Ishikawa (cell line): ENCODE measurements around the gene CFHR4.
"Not testable (repeated sequence)": the region's sequence is repeated elsewhere in the genome, so short reads cannot be mapped to it uniquely, and the experiment has no call there.

Source experiments
- CEBPB ChIP-seq: IDR thresholded peaks from 2 replicates; pipeline ENCODE4 v1.6.1; 2012
- CREB1 ChIP-seq: IDR thresholded peaks from 2 replicates; pipeline ENCODE4 v1.6.1; 2012; ENCODE audit warnings: low read depth
- EGR1 ChIP-seq: IDR thresholded peaks from 2 replicates; pipeline ENCODE4 v1.6.1; 2012
- EP300 ChIP-seq: IDR thresholded peaks from 2 replicates; pipeline ENCODE4 v1.6.1; 2012; ENCODE audit warnings: borderline replicate concordance
- FOXM1 ChIP-seq: IDR thresholded peaks from 2 replicates; pipeline ENCODE4 v1.6.1; 2012; ENCODE audit warnings: low read depth, borderline replicate concordance
- NFIC ChIP-seq: IDR thresholded peaks from 2 replicates; pipeline ENCODE4 v1.6.1; 2012
- RAD21 ChIP-seq: IDR thresholded peaks from 2 replicates; pipeline ENCODE4 v1.6.1; 2012; ENCODE audit warnings: low read depth
- TAF1 ChIP-seq: IDR thresholded peaks from 2 replicates; pipeline ENCODE4 v1.6.1; 2012; ENCODE audit warnings: low read depth, mild to moderate bottlenecking
- TCF12 ChIP-seq: IDR thresholded peaks from 2 replicates; pipeline ENCODE4 v1.6.1; 2012; ENCODE audit warnings: low read depth
- TEAD4 ChIP-seq: IDR thresholded peaks from 2 replicates; pipeline ENCODE4 v1.6.1; 2012
- YY1 ChIP-seq: IDR thresholded peaks from 2 replicates; pipeline ENCODE4 v1.6.1; 2012; ENCODE audit warnings: low read depth
- ZBTB7A ChIP-seq: IDR thresholded peaks from 2 replicates; pipeline ENCODE4 v1.6.1; 2012; ENCODE audit warnings: low read depth
- TF ChIP-seq, protein P1 (sequence below): IDR thresholded peaks from 2 replicates; pipeline ENCODE4 v1.6.1; 2012
- TF ChIP-seq, protein P2 (sequence below): IDR thresholded peaks from 2 replicates; pipeline ENCODE4 v1.6.1; 2012; ENCODE audit warnings: low read depth, mild to moderate bottlenecking
- TF ChIP-seq, protein P3 (sequence below): IDR thresholded peaks from 2 replicates; pipeline ENCODE4 v1.6.1; 2012

Gene CFHR4

DNA sequence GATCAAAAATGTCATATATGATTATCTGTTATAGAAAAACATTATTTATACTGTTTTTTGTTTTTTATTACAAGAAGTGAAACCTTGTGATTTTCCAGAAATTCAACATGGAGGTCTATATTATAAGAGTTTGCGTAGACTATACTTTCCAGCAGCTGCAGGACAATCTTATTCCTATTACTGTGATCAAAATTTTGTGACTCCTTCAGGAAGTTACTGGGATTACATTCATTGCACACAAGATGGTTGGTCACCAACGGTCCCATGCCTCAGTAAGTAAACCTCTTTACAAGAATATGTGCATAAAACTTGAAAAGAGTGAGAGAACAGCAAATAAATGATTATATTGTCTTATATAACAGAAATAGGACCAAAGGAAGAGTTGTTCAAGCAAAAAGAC lies 14.5 kb downstream of the CFHR4 start:
- TF ChIP-seq, protein P1, sequence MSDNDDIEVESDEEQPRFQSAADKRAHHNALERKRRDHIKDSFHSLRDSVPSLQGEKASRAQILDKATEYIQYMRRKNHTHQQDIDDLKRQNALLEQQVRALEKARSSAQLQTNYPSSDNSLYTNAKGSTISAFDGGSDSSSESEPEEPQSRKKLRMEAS = no peak
- TF ChIP-seq CEBPB = no peak
- TF ChIP-seq EGR1 = no peak
- no peak for TF ChIP-seq EP300
- TF ChIP-seq, protein P2, sequence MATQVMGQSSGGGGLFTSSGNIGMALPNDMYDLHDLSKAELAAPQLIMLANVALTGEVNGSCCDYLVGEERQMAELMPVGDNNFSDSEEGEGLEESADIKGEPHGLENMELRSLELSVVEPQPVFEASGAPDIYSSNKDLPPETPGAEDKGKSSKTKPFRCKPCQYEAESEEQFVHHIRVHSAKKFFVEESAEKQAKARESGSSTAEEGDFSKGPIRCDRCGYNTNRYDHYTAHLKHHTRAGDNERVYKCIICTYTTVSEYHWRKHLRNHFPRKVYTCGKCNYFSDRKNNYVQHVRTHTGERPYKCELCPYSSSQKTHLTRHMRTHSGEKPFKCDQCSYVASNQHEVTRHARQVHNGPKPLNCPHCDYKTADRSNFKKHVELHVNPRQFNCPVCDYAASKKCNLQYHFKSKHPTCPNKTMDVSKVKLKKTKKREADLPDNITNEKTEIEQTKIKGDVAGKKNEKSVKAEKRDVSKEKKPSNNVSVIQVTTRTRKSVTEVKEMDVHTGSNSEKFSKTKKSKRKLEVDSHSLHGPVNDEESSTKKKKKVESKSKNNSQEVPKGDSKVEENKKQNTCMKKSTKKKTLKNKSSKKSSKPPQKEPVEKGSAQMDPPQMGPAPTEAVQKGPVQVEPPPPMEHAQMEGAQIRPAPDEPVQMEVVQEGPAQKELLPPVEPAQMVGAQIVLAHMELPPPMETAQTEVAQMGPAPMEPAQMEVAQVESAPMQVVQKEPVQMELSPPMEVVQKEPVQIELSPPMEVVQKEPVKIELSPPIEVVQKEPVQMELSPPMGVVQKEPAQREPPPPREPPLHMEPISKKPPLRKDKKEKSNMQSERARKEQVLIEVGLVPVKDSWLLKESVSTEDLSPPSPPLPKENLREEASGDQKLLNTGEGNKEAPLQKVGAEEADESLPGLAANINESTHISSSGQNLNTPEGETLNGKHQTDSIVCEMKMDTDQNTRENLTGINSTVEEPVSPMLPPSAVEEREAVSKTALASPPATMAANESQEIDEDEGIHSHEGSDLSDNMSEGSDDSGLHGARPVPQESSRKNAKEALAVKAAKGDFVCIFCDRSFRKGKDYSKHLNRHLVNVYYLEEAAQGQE = no peak
- no peak for TF ChIP-seq CREB1
- no peak for TF ChIP-seq TCF12
- TF ChIP-seq TEAD4 = no peak
- TF ChIP-seq TAF1 = no peak
- no peak for TF ChIP-seq ZBTB7A
- TF ChIP-seq RAD21 = no peak
- TF ChIP-seq, protein P3, sequence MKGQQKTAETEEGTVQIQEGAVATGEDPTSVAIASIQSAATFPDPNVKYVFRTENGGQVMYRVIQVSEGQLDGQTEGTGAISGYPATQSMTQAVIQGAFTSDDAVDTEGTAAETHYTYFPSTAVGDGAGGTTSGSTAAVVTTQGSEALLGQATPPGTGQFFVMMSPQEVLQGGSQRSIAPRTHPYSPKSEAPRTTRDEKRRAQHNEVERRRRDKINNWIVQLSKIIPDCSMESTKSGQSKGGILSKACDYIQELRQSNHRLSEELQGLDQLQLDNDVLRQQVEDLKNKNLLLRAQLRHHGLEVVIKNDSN = no peak
- no peak for TF ChIP-seq FOXM1
- TF ChIP-seq NFIC = no peak
- no peak for TF ChIP-seq YY1

DNA sequence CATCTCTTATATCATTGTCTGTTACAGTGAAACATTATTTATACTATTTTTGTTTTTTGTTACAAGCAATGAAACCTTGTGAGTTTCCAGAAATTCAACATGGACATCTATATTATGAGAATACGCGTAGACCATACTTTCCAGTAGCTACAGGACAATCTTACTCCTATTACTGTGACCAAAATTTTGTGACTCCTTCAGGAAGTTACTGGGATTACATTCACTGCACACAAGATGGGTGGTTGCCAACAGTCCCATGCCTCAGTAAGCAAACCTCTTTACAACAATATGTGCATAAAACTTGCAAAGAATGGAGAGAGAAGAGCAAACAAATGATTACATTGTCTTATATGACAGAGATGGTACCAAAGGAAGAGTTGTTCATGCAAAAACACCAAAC lies 22.4 kb downstream of the CFHR4 start:
- TF ChIP-seq, protein P3 = no peak
- TF ChIP-seq NFIC = no peak
- TF ChIP-seq, protein P1 = no peak
- no peak for TF ChIP-seq TCF12
- TF ChIP-seq RAD21 = no peak
- TF ChIP-seq FOXM1 = no peak
- TF ChIP-seq EGR1 = no peak
- no peak for TF ChIP-seq TEAD4
- no peak for TF ChIP-seq EP300
- TF ChIP-seq CEBPB = no peak
- TF ChIP-seq ZBTB7A = no peak

DNA sequence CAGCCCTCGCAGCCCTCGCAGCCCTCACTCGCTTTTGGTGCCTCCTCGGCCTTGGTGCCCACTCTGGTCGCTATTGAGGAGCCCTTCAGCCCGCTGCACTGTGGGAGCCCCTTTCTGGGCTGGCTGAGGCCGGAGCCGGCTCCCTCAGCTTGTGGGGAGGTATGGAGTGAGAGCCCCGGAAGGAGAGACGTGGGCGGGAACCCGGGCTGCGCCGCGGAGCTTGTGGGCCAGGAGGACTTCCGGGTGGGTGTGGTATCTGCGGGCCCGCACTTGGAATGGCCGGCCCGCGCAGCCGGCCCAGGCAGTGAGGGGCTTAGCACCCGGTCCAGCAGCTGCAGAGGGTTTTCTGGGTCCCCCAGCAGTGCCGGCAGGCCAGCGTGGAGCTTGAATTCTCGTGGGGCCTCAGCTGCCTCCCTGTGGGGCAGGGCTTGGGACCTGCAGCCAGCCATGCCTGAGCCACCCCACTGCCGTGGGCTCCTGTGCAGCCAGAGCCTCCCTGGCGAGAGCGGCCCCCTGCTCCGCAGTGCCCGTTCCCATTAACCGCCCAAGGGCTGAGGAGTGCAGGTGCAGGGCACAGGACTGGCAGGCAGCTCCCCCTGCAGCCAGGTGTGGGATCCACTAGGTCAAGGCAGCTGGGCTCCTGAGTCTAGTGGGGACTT lies 45.8 kb downstream of the CFHR4 start:
- TF ChIP-seq TCF12 (no peak), TAF1 (no peak), CREB1 (no peak), TEAD4 (no peak), EP300 (no peak), FOXM1 (no peak), ZBTB7A (no peak), EGR1 (no peak), NFIC (no peak), CEBPB (no peak), YY1 (no peak)
- TF ChIP-seq, protein P3 = no peak
- TF ChIP-seq, protein P2 = no peak

DNA sequence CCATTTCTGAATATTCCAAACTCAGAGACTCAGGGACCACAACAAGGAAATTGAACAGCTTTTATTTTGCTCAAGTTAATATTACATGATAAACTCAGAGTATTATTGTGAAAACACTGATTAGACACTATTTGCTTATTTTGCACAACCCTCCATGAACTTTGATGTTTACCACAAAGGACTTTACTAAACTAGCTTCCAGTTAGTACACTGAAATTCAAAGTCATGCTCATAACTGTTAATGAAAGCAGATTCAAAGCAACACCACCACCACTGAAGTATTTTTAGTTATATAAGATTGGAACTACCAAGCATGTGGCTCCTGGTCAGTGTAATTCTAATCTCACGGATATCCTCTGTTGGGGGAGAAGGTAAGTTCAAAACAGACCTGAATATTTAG lies 55.7 kb downstream of the CFHR4 start, which contains the start of gene CFHR2:
CFHR2 (plus strand) TSS at position 171 of the 400 bp plus-strand sequence; CDS start at position 314, 143 bp downstream.
- TF ChIP-seq EP300, EGR1, NFIC: not testable (repeated sequence)

DNA sequence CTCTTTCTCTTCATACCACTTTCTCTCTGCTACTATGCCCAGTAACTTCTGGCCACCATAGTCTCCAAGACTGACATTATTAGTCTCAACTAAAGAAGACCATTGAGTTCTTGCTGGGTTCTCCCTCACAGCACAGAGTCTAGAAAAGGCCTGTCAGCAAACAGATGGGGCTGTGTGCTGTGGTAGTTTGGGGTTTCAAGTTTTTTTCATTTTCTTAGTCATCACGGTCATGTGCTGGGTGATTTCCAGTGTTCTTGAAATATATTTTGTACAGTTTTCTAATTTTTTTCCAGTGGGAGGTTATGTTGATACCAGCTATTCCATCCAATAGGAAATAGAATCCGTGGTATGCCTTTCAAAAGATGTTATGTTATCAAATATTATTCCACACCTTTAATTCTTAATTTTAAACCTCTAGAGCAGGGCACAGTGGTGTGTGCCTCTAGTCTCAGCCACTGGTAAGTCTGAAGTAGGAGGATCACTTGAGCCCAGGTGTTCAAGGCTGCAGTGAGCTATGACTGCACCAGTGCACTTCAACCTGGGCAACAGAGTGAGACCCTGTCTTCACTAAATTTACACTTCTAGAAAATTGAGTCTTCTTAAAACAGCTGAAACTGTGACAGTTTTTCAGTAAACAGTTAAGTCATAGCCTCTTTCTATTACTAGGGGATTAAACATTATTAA lies 64.0 kb downstream of the CFHR4 start:
- TF ChIP-seq EP300 = no peak
- TF ChIP-seq, protein P1 = no peak
- TF ChIP-seq CREB1 = no peak
- TF ChIP-seq ZBTB7A = no peak
- TF ChIP-seq CEBPB = no peak
- no peak for TF ChIP-seq NFIC
